Measurements from ENCODE around the gene SPDYE2B. TPM values are rescaled to one million over a fixed set of nuclear protein-coding genes. Genes with fewer than 3 reads are reported as not detected.
"Not testable (repeated sequence)": the region's sequence is repeated elsewhere in the genome, so short reads cannot be mapped to it uniquely, and the experiment has no call there.

SPDYE2B gene
- total RNA-seq, 1 donor from 2014 or later, result not detected

DNA sequence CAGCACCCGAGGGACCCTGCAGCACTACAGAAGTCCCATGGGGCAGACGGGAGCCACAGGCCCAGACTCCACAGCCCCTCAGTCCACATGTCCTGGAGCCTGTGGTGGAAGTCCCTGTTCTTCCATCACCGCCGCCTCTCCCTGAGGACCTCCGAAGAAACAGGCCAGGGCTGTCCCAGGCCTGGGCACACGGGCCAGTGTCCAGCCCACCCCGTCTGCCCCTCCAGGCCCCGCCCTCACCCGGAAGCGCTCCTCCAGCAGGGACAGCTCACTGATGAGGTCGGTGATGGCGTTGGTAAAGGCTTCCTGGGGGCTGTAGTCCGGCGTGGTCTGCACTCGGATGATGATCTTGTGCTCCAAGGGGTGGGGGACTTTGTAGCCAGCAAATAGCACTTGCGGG lies 16.7 kb downstream of the SPDYE2B start:
- not testable (repeated sequence) for H3K27ac Mint-ChIP-seq (ENCODE audit: unreplicated experiment); H3K27me3 Mint-ChIP-seq (ENCODE audit: unreplicated experiment); DNase-seq; H3K9me3 Mint-ChIP-seq (ENCODE audit: unreplicated experiment); H3K4me3 Mint-ChIP-seq (ENCODE audit: unreplicated experiment); H3K4me1 Mint-ChIP-seq (ENCODE audit: low read depth, unreplicated experiment); H3K36me3 Mint-ChIP-seq (ENCODE audit: unreplicated experiment)

DNA sequence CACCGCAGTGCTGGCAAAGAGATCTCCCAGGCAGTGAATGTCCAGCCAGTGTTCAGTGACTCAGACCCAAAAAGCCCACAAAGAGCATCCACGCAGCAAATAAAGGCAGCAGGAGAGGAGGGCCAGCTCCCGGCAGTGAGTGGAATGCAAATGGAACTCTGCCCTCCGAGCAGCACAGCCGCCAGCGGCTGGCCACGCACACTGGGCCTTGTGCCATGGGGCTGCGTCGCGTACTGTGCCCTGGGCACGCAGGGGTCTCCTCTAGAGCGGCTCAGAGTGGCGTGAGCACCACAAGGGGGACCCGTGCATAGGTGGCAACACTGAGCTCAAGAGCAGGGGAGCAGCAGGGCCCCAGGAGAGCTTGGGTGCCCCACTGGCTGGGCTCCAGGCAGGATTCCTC lies 17.4 kb downstream of the SPDYE2B start:
- not testable (repeated sequence) for H3K27ac Mint-ChIP-seq (ENCODE audit: unreplicated experiment); H3K27me3 Mint-ChIP-seq (ENCODE audit: unreplicated experiment); DNase-seq; H3K9me3 Mint-ChIP-seq (ENCODE audit: unreplicated experiment); H3K4me3 Mint-ChIP-seq (ENCODE audit: unreplicated experiment); H3K4me1 Mint-ChIP-seq (ENCODE audit: low read depth, unreplicated experiment); H3K36me3 Mint-ChIP-seq (ENCODE audit: unreplicated experiment)

DNA sequence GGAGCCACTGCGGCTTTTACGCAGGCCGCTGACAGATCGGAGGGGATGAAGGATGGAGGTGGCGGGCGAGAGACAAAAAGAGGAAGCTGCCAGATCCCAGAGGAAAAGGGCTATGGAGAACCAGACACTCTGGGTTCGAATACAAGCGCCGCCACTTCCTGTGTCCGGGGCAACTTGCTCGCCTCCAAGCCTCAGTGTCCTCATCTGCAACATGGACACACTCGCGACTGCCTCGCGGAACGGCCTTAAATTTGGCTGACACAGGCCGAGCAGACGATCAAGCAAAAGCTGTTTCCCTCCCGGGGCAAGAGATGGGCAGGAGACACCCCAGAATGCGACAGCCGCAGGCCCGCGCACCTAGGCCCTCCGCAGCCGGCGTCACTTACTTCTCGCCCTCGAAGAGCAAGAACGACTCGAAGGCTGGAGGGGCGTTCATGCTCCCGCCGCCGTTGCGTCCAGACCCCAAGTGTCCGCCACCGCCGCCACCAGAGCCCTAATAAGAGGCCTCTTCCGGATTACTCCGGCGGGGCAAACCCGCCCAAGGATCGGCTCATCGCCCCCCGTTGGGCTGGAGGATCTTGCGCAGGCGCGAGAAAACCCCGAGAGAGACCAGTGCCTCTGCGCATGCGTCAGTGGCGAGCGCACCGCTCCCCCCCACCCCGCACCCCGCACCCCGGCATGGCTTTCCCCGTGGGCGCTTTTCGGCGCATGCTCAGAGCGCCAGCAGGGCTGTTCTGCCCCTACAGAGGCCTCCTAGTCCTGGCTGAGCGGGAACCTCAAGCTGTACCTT lies 21.2 kb downstream of the SPDYE2B start, which contains the start of gene POLR2J2:
Gene POLR2J2 (minus strand): TSS at position 498 of the 790 bp plus-strand sequence. CDS start 62 bp downstream, at position 436.
- not testable (repeated sequence) for H3K27me3 Mint-ChIP-seq (ENCODE audit: unreplicated experiment); H3K9me3 Mint-ChIP-seq (ENCODE audit: unreplicated experiment); H3K4me3 Mint-ChIP-seq (ENCODE audit: unreplicated experiment)

DNA sequence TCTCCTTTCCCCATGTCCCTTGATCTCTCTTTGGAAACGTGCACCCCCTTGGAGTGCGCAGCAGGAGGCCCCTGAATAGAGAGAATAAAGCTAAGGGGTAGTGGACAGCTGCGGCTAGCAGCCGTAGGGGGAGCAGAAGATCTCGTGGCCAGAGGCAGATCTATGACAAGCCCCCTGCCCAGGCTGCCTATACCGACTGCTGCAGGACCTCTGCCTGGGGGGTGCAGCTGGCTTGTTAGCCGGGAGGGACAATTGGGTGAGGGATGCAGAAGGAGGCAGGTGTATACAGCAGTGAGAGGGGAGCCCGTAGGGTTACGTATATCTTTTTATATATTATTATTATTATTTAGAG lies 21.8 kb downstream of the SPDYE2B start:
- not testable (repeated sequence) for DNase-seq; H3K4me1 Mint-ChIP-seq (ENCODE audit: low read depth, unreplicated experiment); H3K27ac Mint-ChIP-seq (ENCODE audit: unreplicated experiment); H3K36me3 Mint-ChIP-seq (ENCODE audit: unreplicated experiment); H3K27me3 Mint-ChIP-seq (ENCODE audit: unreplicated experiment); H3K9me3 Mint-ChIP-seq (ENCODE audit: unreplicated experiment); H3K4me3 Mint-ChIP-seq (ENCODE audit: unreplicated experiment)

More for the DNA sequence above, 21.2 kb downstream of the SPDYE2B start, which contains the start of gene POLR2J2:
- H3K36me3 Mint-ChIP-seq (ENCODE audit: unreplicated experiment); H3K27ac Mint-ChIP-seq (ENCODE audit: unreplicated experiment); DNase-seq; H3K4me1 Mint-ChIP-seq (ENCODE audit: low read depth, unreplicated experiment): not testable (repeated sequence)

DNA sequence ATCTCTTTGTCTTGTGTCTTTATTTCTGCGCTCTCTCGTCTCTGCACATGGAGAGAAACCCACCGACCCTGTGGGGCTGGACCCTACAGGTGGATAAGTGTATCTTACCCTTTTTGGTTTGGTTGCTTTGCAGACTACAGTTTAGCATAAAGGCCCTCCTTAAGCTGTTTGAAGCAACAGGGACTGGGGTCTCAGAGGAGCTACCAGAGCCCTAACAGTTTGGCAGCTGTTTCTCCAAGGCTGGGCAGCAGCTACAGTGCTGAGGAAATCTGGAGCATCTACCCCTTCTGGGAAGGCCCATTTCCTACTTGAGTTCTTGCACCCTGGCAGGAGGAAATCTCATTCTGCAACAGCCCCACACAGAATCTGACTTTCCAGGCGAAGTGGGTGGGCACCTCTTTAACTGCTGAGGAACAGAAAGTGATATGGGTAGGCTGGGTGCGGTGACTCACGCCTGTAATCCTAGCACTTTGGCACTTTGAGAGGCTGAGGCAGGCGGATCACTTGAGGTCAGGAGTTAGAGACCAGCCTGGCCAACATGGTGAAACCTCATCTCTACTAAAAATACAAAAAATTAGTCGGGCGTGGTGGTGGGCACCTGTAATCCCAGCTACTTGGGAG lies 23.4 kb downstream of the SPDYE2B start:
- H3K27me3 Mint-ChIP-seq (ENCODE audit: unreplicated experiment); DNase-seq; H3K36me3 Mint-ChIP-seq (ENCODE audit: unreplicated experiment); H3K4me3 Mint-ChIP-seq (ENCODE audit: unreplicated experiment); H3K4me1 Mint-ChIP-seq (ENCODE audit: low read depth, unreplicated experiment); H3K9me3 Mint-ChIP-seq (ENCODE audit: unreplicated experiment); H3K27ac Mint-ChIP-seq (ENCODE audit: unreplicated experiment): not testable (repeated sequence)

DNA sequence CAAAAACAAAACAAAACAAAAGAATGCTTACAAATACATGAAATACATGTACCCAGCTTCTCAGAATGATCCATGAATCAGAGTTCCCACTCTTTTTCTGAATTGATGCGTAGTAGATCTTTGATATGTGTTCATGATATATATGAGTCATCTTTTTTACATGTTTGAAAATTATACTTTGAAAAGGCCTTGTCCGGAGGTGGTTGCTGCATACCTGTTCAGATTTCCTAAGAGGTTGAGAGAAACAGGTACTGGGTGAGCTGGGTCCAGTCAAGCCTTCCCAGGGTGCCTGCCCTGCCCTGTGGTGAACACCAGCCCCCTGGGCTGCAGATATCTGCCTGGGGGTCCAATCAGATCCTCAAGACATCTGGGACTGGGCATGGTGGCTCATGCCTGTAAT lies 25.4 kb downstream of the SPDYE2B start:
- not testable (repeated sequence) for H3K4me1 Mint-ChIP-seq (ENCODE audit: low read depth, unreplicated experiment); H3K36me3 Mint-ChIP-seq (ENCODE audit: unreplicated experiment); H3K27me3 Mint-ChIP-seq (ENCODE audit: unreplicated experiment)

DNA sequence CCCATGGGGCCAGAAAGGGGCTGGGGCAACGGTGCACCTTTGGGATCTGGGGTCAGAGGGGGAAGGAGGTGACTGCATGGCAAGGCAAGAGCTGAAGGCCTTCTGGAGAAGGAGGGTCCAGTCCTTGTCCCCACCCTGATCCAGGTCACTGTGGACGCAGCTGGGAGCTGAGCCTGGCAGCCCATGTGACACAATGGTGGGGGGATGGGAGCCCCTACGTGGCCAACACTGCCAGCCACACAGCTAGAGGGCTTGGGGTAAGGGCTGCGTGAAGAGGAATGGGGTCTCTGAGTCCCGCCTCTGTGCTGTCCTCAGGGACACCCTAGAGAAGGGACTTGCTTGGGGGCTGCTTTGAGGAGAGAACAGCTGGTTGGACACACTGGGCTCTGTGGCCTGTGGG lies 30.7 kb downstream of the SPDYE2B start:
- H3K4me3 Mint-ChIP-seq (ENCODE audit: unreplicated experiment); H3K36me3 Mint-ChIP-seq (ENCODE audit: unreplicated experiment): not testable (repeated sequence)

More for the DNA sequence above, 25.4 kb downstream of the SPDYE2B start:
- not testable (repeated sequence) for H3K9me3 Mint-ChIP-seq (ENCODE audit: unreplicated experiment); H3K27ac Mint-ChIP-seq (ENCODE audit: unreplicated experiment); DNase-seq; H3K4me3 Mint-ChIP-seq (ENCODE audit: unreplicated experiment)

DNA sequence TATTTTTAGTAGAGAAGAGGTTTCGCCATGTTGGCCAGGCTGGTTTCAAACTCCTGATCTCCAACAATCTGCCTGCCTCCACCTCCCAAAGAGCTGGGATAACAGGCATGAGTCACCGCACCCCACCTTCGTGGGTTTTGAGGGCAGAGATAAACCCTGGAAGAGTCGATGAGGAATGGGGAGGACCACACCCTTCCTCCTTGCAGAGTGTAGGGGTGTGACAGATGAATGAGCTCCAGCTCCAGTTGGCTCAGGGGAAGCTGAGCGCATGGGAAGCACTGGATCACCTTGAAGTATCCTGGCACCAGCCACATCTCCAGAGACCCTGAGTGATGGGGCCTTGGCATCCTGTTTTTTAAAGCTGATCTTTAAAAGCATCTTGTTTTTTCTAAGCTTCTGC lies 32.4 kb downstream of the SPDYE2B start:
- not testable (repeated sequence) for H3K4me1 Mint-ChIP-seq (ENCODE audit: low read depth, unreplicated experiment); DNase-seq; H3K9me3 Mint-ChIP-seq (ENCODE audit: unreplicated experiment); H3K4me3 Mint-ChIP-seq (ENCODE audit: unreplicated experiment); H3K27me3 Mint-ChIP-seq (ENCODE audit: unreplicated experiment); H3K27ac Mint-ChIP-seq (ENCODE audit: unreplicated experiment); H3K36me3 Mint-ChIP-seq (ENCODE audit: unreplicated experiment)

More for the DNA sequence above, 30.7 kb downstream of the SPDYE2B start:
- not testable (repeated sequence) for H3K4me1 Mint-ChIP-seq (ENCODE audit: low read depth, unreplicated experiment); H3K27ac Mint-ChIP-seq (ENCODE audit: unreplicated experiment); DNase-seq; H3K9me3 Mint-ChIP-seq (ENCODE audit: unreplicated experiment); H3K27me3 Mint-ChIP-seq (ENCODE audit: unreplicated experiment)

DNA sequence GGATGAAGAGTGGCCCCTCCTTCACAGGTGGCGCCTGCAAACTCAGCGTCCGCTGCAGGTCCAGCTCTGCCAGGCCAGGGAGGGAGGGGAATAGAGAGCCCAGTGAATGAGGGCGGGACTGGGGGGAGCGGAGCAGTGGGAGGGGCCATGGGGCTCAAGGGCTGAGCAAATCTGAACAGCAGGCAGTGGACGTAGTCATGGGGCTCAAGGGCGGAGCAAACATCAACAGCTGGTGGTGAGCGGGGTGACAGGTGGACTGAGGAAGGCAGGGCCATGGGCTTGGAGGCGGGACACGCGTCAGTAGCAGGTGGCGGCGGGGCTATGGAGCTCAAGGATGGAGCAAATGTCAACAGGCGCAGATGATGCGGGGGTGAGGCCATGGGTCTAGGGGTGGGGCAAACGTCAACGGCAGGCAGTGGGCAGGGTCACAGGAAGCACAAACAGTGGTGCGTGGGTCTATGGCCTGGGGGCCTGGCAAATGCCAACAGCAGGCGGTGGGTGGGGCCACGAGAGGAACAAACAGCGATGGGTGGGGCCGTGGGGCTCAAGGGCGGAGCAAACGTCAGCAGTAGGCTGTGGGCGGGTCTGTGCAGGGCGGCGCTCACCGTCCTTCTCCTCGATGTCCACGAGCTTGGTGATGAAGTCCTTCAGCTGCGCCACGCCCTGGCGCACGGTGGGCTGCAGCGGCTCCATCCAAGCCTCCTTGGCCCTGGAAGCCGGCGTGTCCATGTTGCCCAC lies 38.3 kb downstream of the SPDYE2B start:
- H3K36me3 Mint-ChIP-seq (ENCODE audit: unreplicated experiment); H3K9me3 Mint-ChIP-seq (ENCODE audit: unreplicated experiment); H3K4me3 Mint-ChIP-seq (ENCODE audit: unreplicated experiment); H3K4me1 Mint-ChIP-seq (ENCODE audit: low read depth, unreplicated experiment); DNase-seq; H3K27ac Mint-ChIP-seq (ENCODE audit: unreplicated experiment); H3K27me3 Mint-ChIP-seq (ENCODE audit: unreplicated experiment): not testable (repeated sequence)

DNA sequence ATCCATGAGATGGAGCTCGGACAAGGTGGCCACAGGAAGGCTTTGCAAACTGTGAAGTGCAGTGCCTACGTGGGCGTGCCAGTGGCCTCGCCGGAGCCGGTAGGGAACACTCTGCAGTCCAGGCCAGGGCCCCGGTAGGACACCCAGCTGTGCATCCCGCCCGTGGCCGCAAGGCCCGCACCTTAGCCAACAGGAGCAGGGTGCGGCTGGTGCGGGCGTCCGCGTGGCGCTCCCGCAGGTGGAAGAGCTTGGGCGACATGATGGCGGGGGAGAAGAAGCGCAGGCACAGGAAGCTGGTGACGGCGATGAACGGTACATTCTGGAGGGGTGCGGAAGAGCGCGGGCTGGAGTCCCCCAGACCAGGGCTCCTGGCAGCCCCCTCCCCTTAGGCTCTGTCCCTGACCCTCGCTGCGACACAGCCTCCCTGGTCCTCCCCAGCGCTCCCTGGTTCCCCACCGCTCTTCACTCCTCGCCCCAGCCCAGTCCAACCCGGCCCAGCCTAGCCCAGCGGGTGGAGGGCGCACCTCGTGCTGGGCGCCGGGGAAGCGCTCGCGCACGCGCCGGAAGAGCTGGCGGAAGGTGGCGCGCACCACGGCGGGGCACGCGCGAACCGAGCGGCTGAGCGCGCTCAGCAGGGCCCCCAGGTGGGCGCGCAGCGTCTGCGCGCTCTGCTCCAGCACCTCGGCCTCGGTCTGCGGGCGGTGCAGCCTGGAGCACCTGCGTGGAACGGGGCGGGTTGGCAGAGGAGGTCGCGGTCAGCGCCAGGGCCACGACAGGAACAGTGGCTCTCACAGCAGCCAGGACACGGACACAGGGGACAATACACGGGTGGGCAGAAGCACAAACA lies 39.5 kb downstream of the SPDYE2B start:
- not testable (repeated sequence) for H3K9me3 Mint-ChIP-seq (ENCODE audit: unreplicated experiment); H3K27ac Mint-ChIP-seq (ENCODE audit: unreplicated experiment); H3K4me3 Mint-ChIP-seq (ENCODE audit: unreplicated experiment); DNase-seq; H3K4me1 Mint-ChIP-seq (ENCODE audit: low read depth, unreplicated experiment); H3K27me3 Mint-ChIP-seq (ENCODE audit: unreplicated experiment); H3K36me3 Mint-ChIP-seq (ENCODE audit: unreplicated experiment)

DNA sequence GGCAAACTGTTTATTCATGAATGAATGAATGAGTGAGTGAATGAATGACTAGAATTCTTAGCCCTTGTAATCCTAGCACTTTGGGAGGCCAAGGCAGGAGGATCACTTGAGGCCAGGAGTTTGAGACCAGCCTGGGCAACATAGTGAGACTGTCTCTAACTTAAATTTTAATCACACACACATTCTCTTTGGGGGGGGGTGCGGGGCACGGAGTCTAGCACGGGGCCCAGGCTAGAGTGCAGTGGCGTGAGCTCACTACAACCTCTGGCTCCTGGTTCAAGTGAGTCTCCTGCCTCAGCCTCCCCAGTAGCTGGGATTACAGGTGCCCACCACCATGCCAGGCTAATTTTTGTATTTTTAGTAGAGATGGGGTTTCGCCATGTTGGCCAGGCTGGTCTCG lies 40.5 kb downstream of the SPDYE2B start:
- not testable (repeated sequence) for H3K9me3 Mint-ChIP-seq (ENCODE audit: unreplicated experiment); H3K4me3 Mint-ChIP-seq (ENCODE audit: unreplicated experiment); H3K27ac Mint-ChIP-seq (ENCODE audit: unreplicated experiment); H3K4me1 Mint-ChIP-seq (ENCODE audit: low read depth, unreplicated experiment); DNase-seq; H3K27me3 Mint-ChIP-seq (ENCODE audit: unreplicated experiment); H3K36me3 Mint-ChIP-seq (ENCODE audit: unreplicated experiment)
